HepG2 (cell line): ENCODE data around the gene ZNF655. TPM values are rescaled to one million over a fixed set of nuclear protein-coding genes. Genes with fewer than 3 reads are reported as not detected.

Source experiments
- ATF5 ChIP-seq: sonication (generic); formaldehyde crosslinking; IDR thresholded peaks from 2 replicates; pipeline ENCODE4 v1.4.0; 2020; ENCODE audit warnings: mild to moderate bottlenecking, low read depth, missing genetic modification reagents
- FOXP1 ChIP-seq, 2 experiments: fragments of 450-650 bp in 1 of 2; IDR thresholded peaks; 2 replicates each; pipeline ENCODE4 v1.6.1; 2017 to 2018; ENCODE audit warnings: antibody characterized with exemption in 1 of 2
- HNF1B ChIP-seq: sonication (generic); formaldehyde crosslinking; IDR thresholded peaks from 2 replicates; pipeline ENCODE4 v1.5.1; 2020; ENCODE audit warnings: mild to moderate bottlenecking, moderate library complexity, missing genetic modification reagents
- KMT2B ChIP-seq: IDR thresholded peaks from 2 replicates; pipeline ENCODE4 v1.6.1; 2016; ENCODE audit warnings: missing genetic modification reagents, missing compliant biosample characterization
- MIER3 ChIP-seq: IDR thresholded peaks from 2 replicates; pipeline ENCODE4 v1.6.1; 2016; ENCODE audit warnings: missing compliant biosample characterization, borderline replicate concordance
- NFIC ChIP-seq: IDR thresholded peaks from 2 replicates; pipeline ENCODE4 v1.6.1; 2012; ENCODE audit warnings: mild to moderate bottlenecking, low read length, inconsistent platforms
- RFXAP ChIP-seq: sonication (generic); formaldehyde crosslinking; IDR thresholded peaks from 2 replicates; pipeline ENCODE4 v1.4.0; 2020; ENCODE audit warnings: missing genetic modification reagents, borderline replicate concordance
- THAP8 ChIP-seq: sonication (generic); formaldehyde crosslinking; IDR thresholded peaks from 2 replicates; pipeline ENCODE4 v1.5.1; 2020; ENCODE audit warnings: missing genetic modification reagents, mild to moderate bottlenecking, borderline replicate concordance
- ZBTB8A ChIP-seq: sonication (generic); formaldehyde crosslinking; IDR thresholded peaks from 2 replicates; pipeline ENCODE4 v1.4.0; 2020; ENCODE audit warnings: mild to moderate bottlenecking, low read depth, missing genetic modification reagents, borderline replicate concordance
- ZC3H4 ChIP-seq: sonication (generic); formaldehyde crosslinking; IDR thresholded peaks from 2 replicates; pipeline ENCODE4 v1.4.0; 2020; ENCODE audit warnings: missing genetic modification reagents, borderline replicate concordance
- ZKSCAN5 ChIP-seq: sonication (generic); formaldehyde crosslinking; IDR thresholded peaks from 2 replicates; pipeline ENCODE4 v1.5.1; 2020; ENCODE audit warnings: mild to moderate bottlenecking, missing genetic modification reagents
- ZNF124 ChIP-seq: sonication (generic); formaldehyde crosslinking; IDR thresholded peaks from 2 replicates; pipeline ENCODE4 v1.4.0; 2020; ENCODE audit warnings: missing genetic modification reagents
- ZNF407 ChIP-seq: sonication (generic); formaldehyde crosslinking; IDR thresholded peaks from one replicate; pipeline ENCODE4 v1.5.1; 2020; ENCODE audit warnings: mild to moderate bottlenecking, missing genetic modification reagents; ENCODE audit errors: not compliant biosample characterization
- ZNF44 ChIP-seq: sonication (generic); formaldehyde crosslinking; IDR thresholded peaks from 2 replicates; pipeline ENCODE4 v1.5.1; 2020; ENCODE audit warnings: mild to moderate bottlenecking, missing genetic modification reagents
- ZNF580 ChIP-seq: IDR thresholded peaks from 2 replicates; pipeline ENCODE4 v1.6.1; 2016; ENCODE audit warnings: low read depth, borderline replicate concordance
- ZNF746 ChIP-seq: sonication (generic); formaldehyde crosslinking; IDR thresholded peaks from 2 replicates; pipeline ENCODE4 v1.8.0; 2022; ENCODE audit warnings: mild to moderate bottlenecking, missing genetic modification reagents
- ZSCAN9 ChIP-seq: IDR thresholded peaks from 2 replicates; pipeline ENCODE4 v1.6.1; 2016; ENCODE audit warnings: borderline replicate concordance
- polyA plus RNA-seq, 8 experiments: library from polyadenylated mRNA; depleted of rRNA in 3 of 8; stranded (reverse) in 7 of 8; unstranded in 1 of 8; fragments of >200 nt; fragmentation: Illumina TruSeq in 4 of 8; extraction: Trizol in 4 of 8; gene quantifications; 2 replicates each; pipeline versions ENCODE4 v1.2.1 to v1.2.3, GENCODE V29; 2011 to 2016; ENCODE audit warnings: low read depth in 4 of 8, missing spikeins in 1 of 8, mixed read lengths in 1 of 8; ENCODE audit not compliant: insufficient read depth in 1 of 8
- total RNA-seq, 5 experiments: library from RNA; depleted of rRNA; stranded (reverse); fragments of >200 nt; fragmentation: Illumina TruSeq; extraction: Trizol; gene quantifications; 2 replicates each; pipeline ENCODE4 v1.2.3, GENCODE V29; 2016; ENCODE audit warnings: low read depth in 1 of 5

Gene ZNF655
- total and polyA plus RNA-seq, 2 of the 13 experiments (the other 11 are each of a cell fraction or from before 2014, with no cell fraction given): 53.4 to 75.6 TPM

GRCh38 chr7:99558306-99559174 is at the start of gene ZNF655 (continued):
- TF ChIP-seq THAP8 (CRISPR knock-in tag) (peak; percentile 69; the same call in 1 of the 2 replicates), ZBTB8A (CRISPR knock-in tag) (no peak), ZNF746 (no peak; the same call in 1 of the 2 replicates), MIER3 (peak; percentile 18; the same call in 1 of the 2 replicates), FOXP1 (IDR thresholded peaks at IDR 0.05) (no peak), FOXP1 (CRISPR knock-in tag; IDR thresholded peaks at IDR 0.05) (no peak), HNF1B (CRISPR knock-in tag) (peak; percentile 73; the same call in 1 of the 2 replicates), RFXAP (CRISPR knock-in tag) (no peak; the same call in 1 of the 2 replicates), KMT2B (CRISPR knock-in tag) (peak; percentile 87), NFIC (no peak), ATF5 (peak; percentile 66; the same call in 1 of the 2 replicates), ZKSCAN5 (CRISPR knock-in tag) (no peak), ZNF407 (CRISPR knock-in tag) (peak; percentile 45), ZNF44 (CRISPR knock-in tag) (0 out of 2 replicates have a peak, but pooled peaks have one; percentile 67), ZNF580 (CRISPR knock-in tag) (0 out of 2 replicates have a peak, but pooled peaks have one; percentile 47), ZSCAN9 (CRISPR knock-in tag) (peak; percentile 85), ZNF124 (no peak), ZC3H4 (CRISPR knock-in tag) (peak; percentile 30; the same call in 1 of the 2 replicates)
